GM18861 (cell line): ENCODE data around the gene NDUFA5.
A peak's percentile ranks its signal among the peaks of the same experiment; 100 is the strongest.
"Not testable (repeated sequence)": the region's sequence is repeated elsewhere in the genome, so short reads cannot be mapped to it uniquely, and the experiment has no call there.

Source experiments
- ATAC-seq: cut with Tn5 transposase; IDR thresholded peaks from one replicate; pipeline ENCODE4 v1.9.1; 2021; ENCODE audit not compliant: unreplicated experiment

Gene NDUFA5

DNA sequence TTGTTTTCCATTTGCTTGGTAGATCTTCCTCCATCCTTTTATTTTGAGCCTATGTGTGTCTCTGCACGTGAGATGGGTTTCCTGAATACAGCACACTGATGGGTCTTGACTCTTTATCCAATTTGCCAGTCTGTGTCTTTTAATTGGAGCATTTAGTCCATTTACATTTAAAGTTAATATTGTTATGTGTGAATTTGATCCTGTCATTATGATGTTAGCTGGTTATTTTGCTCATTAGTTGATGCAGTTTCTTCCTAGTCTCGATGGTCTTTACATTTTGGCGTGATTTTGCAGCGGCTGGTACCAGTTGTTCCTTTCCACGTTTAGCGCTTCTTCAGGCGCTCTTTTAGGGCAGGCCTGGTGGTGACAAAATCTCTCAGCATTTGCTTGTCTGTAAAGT lies 31.1 kb downstream of the NDUFA5 start:
- ATAC-seq: not testable (repeated sequence)

DNA sequence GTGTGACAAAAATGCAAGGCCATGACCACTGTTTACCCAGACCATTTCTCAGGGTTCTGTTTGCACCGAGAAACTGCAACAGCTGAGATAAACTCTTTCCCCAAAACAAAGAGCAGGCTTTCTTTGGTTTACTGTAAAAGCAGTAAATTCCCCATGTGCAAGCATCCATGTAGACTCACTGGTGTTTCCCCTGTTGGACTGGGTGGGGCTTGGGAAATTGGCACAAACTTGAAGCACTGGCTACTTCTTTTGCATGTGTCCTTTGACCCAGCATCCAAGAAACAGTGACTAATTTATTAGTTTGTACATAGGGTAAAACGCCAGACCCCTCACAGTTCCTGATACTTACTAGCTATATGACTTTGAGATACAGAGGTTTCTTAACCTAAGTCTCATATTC lies 35.6 kb downstream of the NDUFA5 start:
- no peak for ATAC-seq

DNA sequence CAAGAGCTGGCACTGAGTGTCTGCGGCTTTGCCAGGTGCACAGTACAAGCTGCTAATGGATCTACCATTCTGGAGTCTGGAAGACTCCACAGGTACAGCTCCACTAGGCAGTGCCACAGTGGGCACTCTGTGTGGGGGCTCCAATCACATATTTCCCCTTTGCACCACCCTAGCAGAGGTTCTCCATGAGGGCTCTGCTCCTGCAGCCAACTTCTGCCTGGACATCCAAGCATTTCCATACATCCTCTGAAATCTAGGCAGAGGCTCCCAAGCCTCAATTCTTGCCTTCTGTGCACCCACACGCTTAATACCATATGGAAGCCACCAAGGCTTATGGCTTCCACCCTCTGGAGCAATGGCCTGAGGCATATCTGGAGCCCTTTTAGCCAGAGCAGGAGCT lies 52.4 kb downstream of the NDUFA5 start:
- ATAC-seq: no peak

DNA sequence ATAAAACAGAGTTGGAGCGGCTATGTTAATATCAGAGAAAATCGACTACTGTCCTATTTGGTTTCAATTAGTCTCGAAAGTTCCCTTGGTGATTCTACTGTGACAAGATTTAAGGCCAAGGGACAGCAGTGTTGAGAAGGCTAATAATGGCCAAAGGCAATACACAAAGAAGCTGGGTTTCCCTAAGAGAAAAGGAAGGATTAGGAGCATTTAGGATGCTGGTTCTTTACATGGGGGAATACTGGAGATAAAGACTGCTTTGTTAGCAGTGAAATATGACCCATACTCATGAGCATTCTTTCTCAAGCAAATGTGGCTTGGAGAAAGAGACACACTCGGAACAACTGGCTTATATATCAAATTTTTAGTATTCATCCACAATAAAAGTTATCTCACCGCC lies 55.4 kb downstream of the NDUFA5 start:
- no peak for ATAC-seq

DNA sequence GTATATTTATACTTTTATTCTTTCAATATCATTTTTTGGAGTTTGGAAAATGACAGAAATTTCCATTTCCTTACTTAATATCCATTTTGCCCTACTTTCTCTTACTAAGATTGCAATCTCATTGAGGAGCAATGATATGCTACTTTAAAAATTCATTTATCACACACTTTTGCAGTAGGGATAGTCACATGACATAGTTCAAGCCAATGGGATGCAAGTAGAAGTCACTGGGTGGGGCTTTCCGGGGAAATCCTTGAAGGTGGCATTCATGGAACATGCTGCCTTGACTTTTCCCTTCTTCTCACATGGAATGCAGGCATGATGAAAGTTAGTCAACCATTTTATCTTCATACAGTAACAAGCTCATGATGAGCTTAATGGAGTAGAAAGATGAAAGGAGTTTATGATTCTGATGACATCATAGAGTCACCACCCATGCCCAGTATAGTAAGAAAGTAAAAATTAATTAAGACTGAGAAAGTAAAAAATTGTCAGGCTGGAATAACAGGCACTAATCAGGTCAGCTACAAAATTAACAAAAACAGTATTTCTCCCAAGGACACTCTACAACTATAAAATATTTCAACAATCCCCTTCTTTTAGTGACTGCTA lies 56.6 kb downstream of the NDUFA5 start:
- no peak for ATAC-seq

DNA sequence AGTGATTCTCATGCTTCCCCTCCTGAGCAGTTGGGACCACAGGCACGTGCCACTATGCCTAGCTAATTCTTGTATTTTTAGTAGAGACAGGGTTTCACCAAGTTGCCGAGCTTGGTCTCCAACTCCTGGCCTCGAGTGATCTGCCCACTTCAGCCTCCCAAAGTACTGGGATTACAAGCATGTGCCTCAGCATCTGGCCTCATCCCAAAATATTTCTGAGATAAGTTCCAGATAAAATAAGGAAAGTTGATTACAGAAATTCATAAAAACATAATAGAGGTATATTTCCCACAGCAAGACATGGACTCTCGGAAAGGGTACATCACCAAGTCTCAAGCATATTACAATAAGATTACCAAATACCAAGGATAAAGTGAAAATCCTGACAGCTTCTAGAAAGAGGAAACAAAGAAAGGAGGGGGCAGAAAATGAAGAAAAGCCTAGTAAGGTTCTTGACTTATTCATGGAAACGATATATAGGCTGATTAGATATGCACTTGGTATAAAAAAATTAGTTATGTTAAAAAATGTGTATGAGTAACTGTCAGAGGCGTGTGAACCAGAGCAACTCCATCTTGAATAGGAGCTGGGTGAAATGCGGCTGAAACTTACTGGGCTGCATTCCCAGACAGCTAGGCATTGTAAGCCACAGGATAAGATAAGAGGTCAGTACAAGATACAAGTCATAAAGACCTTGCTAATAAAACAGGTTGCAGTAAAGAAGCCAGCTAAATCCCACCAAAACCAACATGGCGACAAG lies 58.2 kb downstream of the NDUFA5 start:
- ATAC-seq: no peak

DNA sequence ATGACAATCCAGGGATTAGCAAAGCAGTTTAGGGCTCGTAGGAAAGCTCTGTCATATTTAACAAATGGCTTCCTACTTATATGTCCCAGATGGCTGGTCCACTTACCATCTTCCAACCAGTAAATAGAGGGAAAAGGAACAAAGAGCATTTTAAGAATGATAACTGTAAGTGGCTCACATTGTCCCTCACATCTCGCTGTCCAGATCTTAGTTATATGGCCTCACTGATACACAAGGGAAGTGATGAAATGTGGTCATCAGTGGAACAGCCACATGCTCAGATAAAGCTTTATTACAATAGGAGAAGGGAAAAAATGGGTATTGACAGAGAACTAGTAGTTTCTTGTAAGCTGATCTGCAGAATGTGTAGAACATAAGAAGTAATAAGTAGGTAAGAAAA lies 59.0 kb downstream of the NDUFA5 start:
- ATAC-seq: no peak

DNA sequence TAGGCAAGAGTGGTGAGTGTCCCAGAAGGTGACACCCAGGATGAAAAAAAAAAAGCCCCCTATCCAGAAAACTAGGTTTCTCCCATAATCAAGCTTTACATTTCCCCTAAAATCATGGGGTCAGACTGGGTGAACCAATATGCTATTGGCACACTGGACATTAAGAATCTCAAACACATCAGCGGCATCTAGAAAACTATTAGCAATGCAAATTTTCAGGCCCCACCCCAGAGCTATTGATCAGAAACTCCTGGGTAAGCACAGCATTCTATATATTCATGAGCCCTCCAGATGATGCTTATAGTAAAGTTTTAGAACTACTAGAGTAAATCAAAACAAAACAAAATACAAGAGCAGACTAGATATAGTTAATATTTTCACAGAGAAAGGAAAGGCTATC lies 59.6 kb downstream of the NDUFA5 start:
- no peak for ATAC-seq

DNA sequence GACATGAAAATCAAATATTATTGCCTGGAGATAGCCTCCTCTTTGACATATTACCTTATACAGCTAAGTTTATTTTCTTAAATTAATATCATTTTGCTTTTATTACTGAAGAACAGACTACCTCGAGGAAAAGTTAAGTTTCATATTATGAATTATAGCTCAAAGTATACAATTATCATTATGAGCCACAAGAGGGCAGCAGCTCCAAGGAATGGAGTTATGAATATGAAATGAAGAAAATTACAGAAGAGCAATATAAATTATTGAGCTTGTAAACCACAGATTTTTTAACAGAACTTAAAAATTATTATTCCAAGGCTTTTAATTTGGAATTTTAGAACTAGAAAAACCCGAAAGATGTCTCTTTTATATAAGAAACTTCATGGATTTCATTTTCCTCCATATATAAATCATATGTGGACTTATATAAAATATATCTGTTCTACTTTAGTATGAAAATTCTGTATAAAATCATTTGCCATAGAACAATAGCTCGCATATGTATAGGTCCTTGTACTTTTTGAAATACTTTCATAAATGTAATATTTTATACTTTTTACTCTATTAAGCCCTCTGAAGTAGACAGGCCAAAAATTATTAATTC lies 63.3 kb downstream of the NDUFA5 start:
- ATAC-seq: no peak

DNA sequence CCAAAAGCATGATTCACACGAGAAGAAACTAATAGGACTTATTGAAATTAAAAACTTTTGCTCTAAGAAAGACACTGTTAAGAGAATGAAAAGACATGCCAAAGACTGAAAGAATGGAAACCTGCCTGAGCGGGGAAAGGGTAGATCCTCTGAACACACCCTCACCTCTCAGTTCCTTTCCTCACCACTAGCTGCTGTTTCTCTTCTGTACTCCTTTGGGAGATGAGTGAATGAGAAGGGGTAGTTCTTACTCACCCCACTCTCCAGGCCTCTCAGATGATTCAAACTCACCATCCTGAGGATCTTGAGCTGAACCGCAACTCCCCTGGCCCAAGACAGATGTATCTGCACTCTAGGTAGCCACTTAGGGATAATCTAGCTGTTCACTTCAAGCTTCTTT lies 65.1 kb downstream of the NDUFA5 start:
- peak; percentile 95 for ATAC-seq
